SK-N-MC (cell line): ENCODE measurements around the gene SH3RF3.

Experiments used
- FOXP2 ChIP-seq: optimal IDR thresholded peaks from 2 replicates; pipeline ENCODE3; 2011; ENCODE audit warnings: mild to moderate bottlenecking, moderate library complexity; ENCODE audit not compliant: insufficient read depth; ENCODE audit errors: extremely low read length, control extremely low read depth
- POLR2AphosphoS5 ChIP-seq: IDR thresholded peaks from 2 replicates; pipeline ENCODE4 v1.6.1; 2012; ENCODE audit warnings: mild to moderate bottlenecking, low read depth, low read length, borderline replicate concordance

DNA sequence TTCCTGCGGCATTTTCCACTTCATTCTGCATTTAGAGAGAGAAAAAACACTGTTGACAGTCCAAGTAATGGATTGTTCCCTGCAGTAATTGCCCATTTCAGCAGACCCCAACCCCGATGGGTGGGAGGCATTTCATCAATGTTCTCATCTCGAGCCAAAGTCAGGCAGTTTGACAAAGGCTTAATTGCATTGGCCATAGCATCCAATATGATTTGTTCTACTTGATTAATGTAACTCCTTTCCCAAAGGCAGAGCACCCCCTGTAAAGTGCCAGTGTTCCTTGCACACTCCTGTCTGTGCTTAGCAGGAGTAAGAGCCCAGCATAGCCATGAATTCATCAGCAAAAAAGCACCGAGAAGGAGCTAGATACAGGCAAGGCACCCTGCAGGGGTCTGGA is 310.4 kb downstream of the SH3RF3 start:
- no peak for TF ChIP-seq POLR2AphosphoS5
- TF ChIP-seq FOXP2 = no peak
